Endothelial cell of umbilical vein (primary cell): ENCODE measurements around the gene DENND5B.

Source experiments
- EZH2 ChIP-seq: IDR thresholded peaks from 2 replicates; pipeline ENCODE4 v1.6.1; 2012; ENCODE audit warnings: borderline replicate concordance, low read depth, mild to moderate bottlenecking, moderate library complexity, low read length, inconsistent platforms; ENCODE audit not compliant: severe bottlenecking
- FOS ChIP-seq: IDR thresholded peaks from 2 replicates; pipeline ENCODE4 v1.6.1; 2011; ENCODE audit warnings: mild to moderate bottlenecking, low read length, moderate library complexity, borderline replicate concordance; ENCODE audit not compliant: insufficient read depth
- GATA2 ChIP-seq: IDR thresholded peaks from 2 replicates; pipeline ENCODE4 v1.7.0; 2011; ENCODE audit warnings: low read depth, mild to moderate bottlenecking, moderate library complexity, mixed read lengths, low read length; ENCODE audit not compliant: insufficient read length, insufficient read depth
- POLR2A ChIP-seq: IDR thresholded peaks from 2 replicates; pipeline ENCODE4 v1.6.1; 2012; ENCODE audit warnings: low read depth, mild to moderate bottlenecking, control low read depth, low read length
- POLR2AphosphoS5 ChIP-seq: IDR thresholded peaks from 2 replicates; pipeline ENCODE4 v1.6.1; 2012; ENCODE audit warnings: low read depth, mild to moderate bottlenecking, control low read depth, low read length, moderate library complexity; ENCODE audit not compliant: insufficient read depth
- TF ChIP-seq, protein P1 (sequence below), 2 donors: IDR thresholded peaks; 1 replicate in 1 of 2; 2 replicates in 1 of 2; pipeline ENCODE4 v1.5.1; 2011; ENCODE audit warnings: low read length in 2 of 2, mild to moderate bottlenecking in 2 of 2, moderate library complexity in 2 of 2, control low read depth in 1 of 2, inconsistent platforms in 1 of 2, low read depth in 1 of 2; ENCODE audit not compliant: insufficient read depth in 1 of 2; ENCODE audit errors: extremely low read depth in 1 of 2
- TF ChIP-seq, protein P2 (sequence below): IDR thresholded peaks from 2 replicates; pipeline ENCODE4 v1.6.1; 2011; ENCODE audit not compliant: insufficient read depth, insufficient read length

DNA sequence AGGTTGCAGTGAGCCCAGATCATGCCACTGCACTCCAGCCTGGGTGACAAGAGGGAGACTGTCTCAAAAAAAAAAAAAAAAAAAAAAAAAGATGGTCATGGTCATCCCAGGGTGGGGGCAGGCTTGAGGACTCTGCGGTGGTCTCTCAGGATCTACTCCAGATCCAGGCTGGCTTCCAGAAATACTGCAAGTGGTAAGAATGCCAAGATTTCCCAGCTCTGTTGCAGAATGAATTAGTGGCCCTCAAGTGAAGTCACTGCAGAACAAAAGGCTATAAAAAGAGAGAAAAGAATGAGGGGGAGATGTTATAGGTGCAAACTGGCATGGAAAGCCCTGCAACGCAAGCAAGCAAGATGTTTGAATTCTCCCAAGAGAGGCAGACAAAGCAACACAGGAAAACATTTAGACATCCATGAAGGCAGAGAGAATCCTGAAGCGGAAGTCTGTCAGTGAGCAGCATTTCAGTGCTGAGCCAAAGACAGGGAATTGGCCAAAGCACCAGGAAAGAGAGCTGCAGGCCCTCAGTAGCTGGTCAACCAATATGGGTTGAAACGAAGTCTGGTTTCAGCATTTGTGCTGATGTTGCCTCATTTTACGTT lies 36.6 kb upstream of the DENND5B start:
- TF ChIP-seq, protein P1, sequence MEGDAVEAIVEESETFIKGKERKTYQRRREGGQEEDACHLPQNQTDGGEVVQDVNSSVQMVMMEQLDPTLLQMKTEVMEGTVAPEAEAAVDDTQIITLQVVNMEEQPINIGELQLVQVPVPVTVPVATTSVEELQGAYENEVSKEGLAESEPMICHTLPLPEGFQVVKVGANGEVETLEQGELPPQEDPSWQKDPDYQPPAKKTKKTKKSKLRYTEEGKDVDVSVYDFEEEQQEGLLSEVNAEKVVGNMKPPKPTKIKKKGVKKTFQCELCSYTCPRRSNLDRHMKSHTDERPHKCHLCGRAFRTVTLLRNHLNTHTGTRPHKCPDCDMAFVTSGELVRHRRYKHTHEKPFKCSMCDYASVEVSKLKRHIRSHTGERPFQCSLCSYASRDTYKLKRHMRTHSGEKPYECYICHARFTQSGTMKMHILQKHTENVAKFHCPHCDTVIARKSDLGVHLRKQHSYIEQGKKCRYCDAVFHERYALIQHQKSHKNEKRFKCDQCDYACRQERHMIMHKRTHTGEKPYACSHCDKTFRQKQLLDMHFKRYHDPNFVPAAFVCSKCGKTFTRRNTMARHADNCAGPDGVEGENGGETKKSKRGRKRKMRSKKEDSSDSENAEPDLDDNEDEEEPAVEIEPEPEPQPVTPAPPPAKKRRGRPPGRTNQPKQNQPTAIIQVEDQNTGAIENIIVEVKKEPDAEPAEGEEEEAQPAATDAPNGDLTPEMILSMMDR (IDR thresholded peaks at IDR 0.05; ENCODE audit: extremely low read depth in 1 of 2, insufficient read depth in 1 of 2, low read depth in 1 of 2, low read length in 2 of 2) = no peak
- TF ChIP-seq GATA2 (no peak), POLR2A (no peak), FOS (no peak), POLR2AphosphoS5 (no peak), EZH2 (no peak)
- TF ChIP-seq, protein P2, sequence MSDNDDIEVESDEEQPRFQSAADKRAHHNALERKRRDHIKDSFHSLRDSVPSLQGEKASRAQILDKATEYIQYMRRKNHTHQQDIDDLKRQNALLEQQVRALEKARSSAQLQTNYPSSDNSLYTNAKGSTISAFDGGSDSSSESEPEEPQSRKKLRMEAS = no peak
